CD4-positive, alpha-beta T cell treated with Interleukin-2 at 100 ng/mL for 4 hours (primary cell): ENCODE measurements around the gene PRKAA2.

Source experiments
- DNase-seq: peaks from one replicate; pipeline ENCODE4 v3.0.0-alpha.2; 2020; ENCODE audit warnings: low spot score

PRKAA2 gene

DNA sequence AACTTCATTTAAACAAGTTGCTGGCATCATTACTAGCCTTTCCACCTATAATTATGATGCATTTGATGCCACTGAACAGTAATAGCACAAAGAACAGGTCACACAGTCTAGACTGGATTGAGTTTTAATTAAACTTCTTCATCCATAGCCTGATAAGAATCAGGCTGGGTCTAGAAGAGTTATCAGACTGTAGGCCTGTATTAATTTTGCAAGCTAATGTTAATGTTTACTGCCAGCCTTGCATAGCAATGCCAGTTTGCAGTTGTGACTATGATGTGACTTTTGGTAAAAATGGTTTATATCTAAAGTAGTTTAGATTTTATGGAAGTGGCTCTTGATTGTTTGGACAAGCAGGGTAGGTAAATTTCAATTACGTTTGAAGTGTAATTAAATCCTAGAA lies 68.0 kb downstream of the PRKAA2 start:
- no peak for DNase-seq

DNA sequence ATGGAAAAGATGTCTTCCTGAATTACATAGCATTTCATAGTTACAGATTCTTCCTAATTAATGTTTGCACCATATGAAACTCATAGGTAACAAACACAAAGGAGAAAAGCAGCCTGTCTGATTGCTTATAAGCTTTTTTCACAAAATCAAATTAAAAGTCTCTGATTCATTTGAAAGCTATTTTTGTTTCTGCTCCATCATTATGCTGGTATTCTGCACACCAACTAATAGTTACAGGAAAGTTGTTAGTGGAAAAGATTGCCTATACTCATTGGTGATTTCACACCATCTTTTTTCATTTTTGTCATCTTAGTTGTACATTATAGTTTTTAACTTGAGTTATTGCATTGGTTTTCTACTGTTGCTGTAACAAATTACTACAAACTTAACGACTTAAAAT lies 70.0 kb downstream of the PRKAA2 start:
- DNase-seq, result no peak

DNA sequence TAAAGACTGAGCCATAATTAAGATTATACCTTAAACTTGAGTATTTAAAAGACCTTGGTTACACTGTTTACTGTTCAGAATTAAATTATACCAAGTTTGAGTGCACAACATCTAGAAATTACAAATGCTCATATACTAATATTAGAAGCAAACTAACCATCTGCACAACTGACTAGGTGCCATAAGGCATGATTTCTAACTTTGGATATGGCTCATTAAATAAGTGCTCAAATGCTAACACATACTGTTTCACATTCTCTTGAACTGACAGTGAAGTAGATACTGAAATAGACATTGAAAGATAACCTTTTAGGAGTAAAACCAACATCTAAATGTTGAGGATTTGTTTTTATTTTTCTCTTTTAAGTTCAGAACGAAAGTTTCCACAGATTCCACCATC lies 74.1 kb downstream of the PRKAA2 start:
- no peak for DNase-seq

DNA sequence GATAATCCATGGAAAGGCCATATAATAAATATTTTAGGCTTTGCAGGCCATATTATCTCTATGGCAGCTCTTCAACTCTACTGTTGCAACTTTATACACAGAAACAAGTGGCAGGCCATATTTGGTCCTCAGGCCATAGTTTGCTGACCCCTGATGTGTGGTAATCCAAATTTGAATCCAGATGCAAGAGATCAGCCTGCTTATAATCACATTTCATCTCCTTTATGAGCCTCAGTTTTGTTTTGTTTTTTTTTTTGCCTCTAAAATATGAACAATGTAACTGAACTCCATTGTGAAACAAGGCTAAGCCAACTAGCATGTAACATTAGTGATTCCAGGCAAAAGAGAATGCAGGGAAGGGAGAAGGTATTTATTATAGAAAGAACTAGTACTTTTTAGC lies 81.6 kb downstream of the PRKAA2 start:
- DNase-seq, result no peak

DNA sequence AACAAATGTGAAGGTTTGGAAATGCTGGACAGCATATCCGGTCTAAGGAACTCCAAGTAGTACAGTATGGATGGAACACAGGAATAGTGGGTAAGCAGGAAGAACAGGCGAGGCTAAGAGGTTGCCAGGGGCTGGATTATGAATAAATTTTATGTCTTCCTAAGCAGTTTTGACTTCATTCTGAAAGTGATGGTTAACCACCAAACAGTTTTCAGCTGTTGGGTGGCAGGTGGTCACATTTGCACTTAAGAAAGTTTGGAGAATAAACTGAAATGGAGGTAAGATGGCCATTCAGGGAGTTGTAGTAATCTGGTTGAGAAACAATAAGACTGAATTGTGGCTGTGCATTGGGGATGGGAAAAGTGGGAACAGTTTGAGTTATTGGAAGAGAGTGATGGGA lies 83.8 kb downstream of the PRKAA2 start:
- no peak for DNase-seq

DNA sequence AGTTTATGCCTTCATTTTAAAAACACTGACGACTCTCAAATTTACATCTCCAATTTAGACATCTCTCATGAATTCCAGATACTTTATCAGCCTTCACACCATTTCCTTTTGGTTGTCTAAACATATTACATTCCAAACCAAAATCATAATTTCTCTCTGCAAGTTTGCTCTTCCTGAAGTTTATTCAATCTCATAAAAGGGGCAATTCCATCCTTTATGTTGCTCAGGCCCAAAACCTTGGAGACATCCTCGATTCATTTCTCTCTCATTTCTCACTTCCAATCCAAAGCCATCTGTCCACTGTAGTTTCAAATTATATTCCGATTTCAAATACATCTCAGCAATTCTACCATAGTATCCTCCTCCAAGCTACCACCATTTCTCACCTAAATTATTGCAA lies 100.1 kb downstream of the PRKAA2 start:
- DNase-seq, result no peak

DNA sequence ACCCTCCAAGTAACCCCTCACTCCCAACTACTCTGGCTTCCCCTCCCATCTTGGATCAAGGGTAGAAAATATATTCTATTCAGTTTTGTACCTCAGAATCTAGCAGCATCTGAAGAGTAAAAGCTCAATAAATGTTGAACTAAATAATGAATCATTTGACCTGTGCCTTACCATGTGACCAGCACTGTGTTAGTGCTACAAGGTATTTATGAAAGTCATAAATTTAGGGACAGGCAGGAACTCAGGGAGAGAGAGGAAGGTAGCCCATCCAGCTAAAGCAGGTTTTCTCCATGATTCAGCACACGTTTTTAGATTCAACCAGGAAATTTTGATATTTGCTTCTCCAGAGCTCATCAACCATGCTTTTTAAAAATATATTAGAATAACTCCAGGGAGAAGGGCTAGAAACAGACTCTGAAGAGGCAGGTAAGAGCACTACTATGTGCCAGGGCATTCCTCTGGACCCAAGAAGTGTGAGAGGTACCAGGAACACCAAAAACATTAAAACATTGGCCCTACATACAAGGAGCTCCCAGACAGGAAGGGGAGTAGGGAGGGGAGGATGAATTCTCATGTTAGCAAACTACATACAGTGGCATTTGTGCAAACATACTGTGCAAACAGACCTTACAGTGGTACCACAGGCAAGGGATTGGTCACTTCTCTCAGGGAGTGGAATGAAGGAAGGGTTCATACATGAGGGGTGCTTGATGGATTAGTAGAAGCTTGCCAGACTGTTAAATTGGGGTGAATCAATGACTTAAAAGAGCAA lies 109.8 kb downstream of the PRKAA2 start:
- no peak for DNase-seq

DNA sequence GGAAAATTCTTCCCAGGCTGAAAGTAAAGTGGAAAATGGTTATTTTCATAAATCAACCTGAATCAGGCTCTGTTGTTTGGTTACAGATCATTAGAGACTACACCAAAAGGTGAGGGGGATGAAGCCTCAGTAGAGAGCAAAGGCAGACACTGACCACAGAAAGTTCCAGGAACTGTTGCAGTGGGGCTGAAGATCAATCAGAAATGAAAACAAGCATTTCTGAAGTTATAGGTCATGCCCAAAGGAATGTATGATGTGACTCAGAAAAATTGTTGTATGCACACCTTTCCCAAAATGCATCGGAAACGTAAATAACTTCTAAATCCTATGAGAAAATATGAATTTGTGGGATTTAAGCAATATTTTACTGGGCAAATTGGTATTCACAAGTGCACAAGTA lies 110.8 kb downstream of the PRKAA2 start:
- no peak for DNase-seq

DNA sequence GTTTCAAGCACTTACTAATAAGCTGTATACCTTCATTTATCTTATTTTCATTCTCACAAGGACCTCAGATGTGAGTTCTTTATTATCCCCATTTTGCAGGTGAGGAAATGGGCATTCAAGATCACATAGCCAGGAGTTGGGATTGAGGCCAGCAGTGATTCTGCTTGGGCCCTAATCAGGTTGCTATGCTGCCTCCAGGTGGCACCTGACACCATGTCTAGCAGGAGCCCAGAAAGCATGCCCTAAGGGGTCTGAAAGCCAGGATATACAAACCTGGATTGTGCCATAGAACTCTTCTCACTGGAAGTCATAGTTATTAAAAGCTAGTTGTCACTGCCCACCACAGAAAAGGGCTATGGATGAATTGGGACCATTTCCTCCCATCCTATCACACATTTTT lies 113.0 kb downstream of the PRKAA2 start:
- DNase-seq, result no peak

DNA sequence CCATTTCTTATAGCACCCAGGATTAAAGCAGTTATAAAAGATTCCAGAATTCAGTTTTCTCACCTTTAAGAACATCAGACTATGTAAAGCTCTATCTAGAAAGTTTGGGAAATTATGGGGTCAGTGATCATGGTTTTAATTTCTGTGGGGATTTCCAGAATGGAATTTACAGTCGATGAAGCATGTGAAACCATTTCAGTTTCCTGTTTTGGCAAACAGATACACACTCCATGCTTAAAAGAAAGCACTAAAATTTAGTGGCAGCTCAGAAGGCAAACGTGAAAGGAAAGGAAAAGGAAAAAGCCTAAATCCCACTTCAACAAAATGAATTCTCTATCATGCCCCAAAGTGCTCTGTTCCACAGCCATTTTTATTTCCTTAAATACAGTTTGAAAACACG lies 113.7 kb downstream of the PRKAA2 start:
- no peak for DNase-seq
